SK-N-SH (cell line): ENCODE data around the gene NCAM2.

ENCODE experiments used
- CHD2 ChIP-seq: fragments of 150-350 bp; IDR thresholded peaks from 2 replicates; pipeline ENCODE4 v1.6.1; 2018; ENCODE audit warnings: low read length; ENCODE audit not compliant: partially characterized antibody
- CTCF ChIP-seq: fragments of 200-600 bp; sonication (generic); IDR thresholded peaks from 2 replicates; pipeline ENCODE4 v1.6.1; 2017; ENCODE audit warnings: antibody characterized with exemption, mild to moderate bottlenecking, moderate library complexity
- EP300 ChIP-seq, 2 experiments: IDR thresholded peaks; 2 replicates each; pipeline versions ENCODE4 v1.4.0 to v1.6.1; 2012; ENCODE audit warnings: borderline replicate concordance in 1 of 2, low read depth in 1 of 2, low read length in 1 of 2
- EZH2phosphoT487 ChIP-seq: fragments of 200-600 bp; sonication (generic); IDR thresholded peaks from 2 replicates; pipeline ENCODE4 v1.6.1; 2017; ENCODE audit warnings: low read depth, mixed run types, mild to moderate bottlenecking, antibody characterized with exemption, moderate library complexity, borderline replicate concordance
- FOXJ3 ChIP-seq: sonication (generic); formaldehyde crosslinking; IDR thresholded peaks from 2 replicates; pipeline ENCODE4 v1.5.1; 2020; ENCODE audit warnings: mild to moderate bottlenecking, missing genetic modification reagents
- GABPA ChIP-seq: IDR thresholded peaks from 2 replicates; pipeline ENCODE4 v1.4.0; 2012; ENCODE audit warnings: low read depth, mild to moderate bottlenecking
- POLR2AphosphoS5 ChIP-seq: IDR thresholded peaks from 2 replicates; pipeline ENCODE4 v1.6.1; 2012; ENCODE audit warnings: low read depth, low read length
- RAD21 ChIP-seq: IDR thresholded peaks from 2 replicates; pipeline ENCODE4 v1.6.1; 2012; ENCODE audit warnings: mild to moderate bottlenecking, low read length
- RCOR1 ChIP-seq: fragments of 150-350 bp; IDR thresholded peaks from 2 replicates; pipeline ENCODE4 v1.6.1; 2017; ENCODE audit warnings: antibody characterized with exemption, low read length
- REST ChIP-seq: IDR thresholded peaks from 2 replicates; pipeline ENCODE4 v1.6.1; 2012; ENCODE audit warnings: mild to moderate bottlenecking, low read depth, low read length, moderate library complexity
- TEAD4 ChIP-seq: IDR thresholded peaks from 2 replicates; pipeline ENCODE4 v1.4.0; 2012; ENCODE audit warnings: mild to moderate bottlenecking, borderline replicate concordance; ENCODE audit not compliant: insufficient read depth
- USF1 ChIP-seq: IDR thresholded peaks from 2 replicates; pipeline ENCODE4 v1.4.0; 2012; ENCODE audit warnings: low read depth, borderline replicate concordance

GRCh38 chr21:21508859-21509258 lies 510.6 kb downstream of the NCAM2 start:
- no peak for TF ChIP-seq CTCF
- TF ChIP-seq POLR2AphosphoS5: no peak
- no peak for TF ChIP-seq EP300 (IDR thresholded peaks at IDR 0.05; ENCODE audit: borderline replicate concordance in 1 of 2, low read depth in 1 of 2, low read length in 1 of 2)
- no peak for TF ChIP-seq EZH2phosphoT487
- TF ChIP-seq GABPA: no peak
- no peak for TF ChIP-seq RAD21
- no peak for TF ChIP-seq CHD2
- TF ChIP-seq USF1: no peak
- no peak for TF ChIP-seq REST
- no peak for TF ChIP-seq TEAD4
- no peak for TF ChIP-seq RCOR1
- no peak for TF ChIP-seq FOXJ3 (CRISPR knock-in tag)
